HG02642 (cell line): ENCODE results near the gene PTPRJ.

Experiments used
- ATAC-seq: cut with Tn5 transposase; IDR thresholded peaks from one replicate; pipeline ENCODE4 v1.9.1; 2021; ENCODE audit warnings: mild to moderate bottlenecking; ENCODE audit not compliant: unreplicated experiment, poor library complexity

The PTPRJ gene

GRCh38 chr11:47967577-47968525, 12.5 kb upstream of the PTPRJ start:
- ATAC-seq, result no peak

- ATAC-seq, result no peak
Observed at GRCh38 chr11:47969401-47969800, 11.0 kb upstream of the PTPRJ start.

- no peak for ATAC-seq
Observed at GRCh38 chr11:47971501-47971900, 8.9 kb upstream of the PTPRJ start.

- ATAC-seq, result no peak
Observed at GRCh38 chr11:47973173-47973572, 7.2 kb upstream of the PTPRJ start.

- no peak for ATAC-seq
Observed at GRCh38 chr11:47976931-47977330, 3.4 kb upstream of the PTPRJ start.

GRCh38 chr11:47977623-47978022, 2.7 kb upstream of the PTPRJ start:
- ATAC-seq, result no peak

GRCh38 chr11:47979378-47980087, 826 bp upstream of the PTPRJ start:
- ATAC-seq, result no peak

- peak; percentile 56 for ATAC-seq
Observed at GRCh38 chr11:47980907-47981621, 705 bp downstream of the PTPRJ start.

GRCh38 chr11:47981667-47982404, 1.5 kb downstream of the PTPRJ start:
- ATAC-seq, result no peak

- no peak for ATAC-seq
Observed at GRCh38 chr11:47982616-47983015, 2.3 kb downstream of the PTPRJ start.

- no peak for ATAC-seq
Observed at GRCh38 chr11:47983464-47984397, 3.4 kb downstream of the PTPRJ start.

- ATAC-seq, result no peak
Observed at GRCh38 chr11:47986219-47986618, 5.9 kb downstream of the PTPRJ start.

- no peak for ATAC-seq
Observed at GRCh38 chr11:47986742-47987141, 6.4 kb downstream of the PTPRJ start.

GRCh38 chr11:47987310-47987709, 7.0 kb downstream of the PTPRJ start:
- ATAC-seq, result no peak

GRCh38 chr11:47987781-47988180, 7.4 kb downstream of the PTPRJ start:
- ATAC-seq, result no peak

- ATAC-seq, result no peak
Observed at GRCh38 chr11:47989779-47990178, 9.4 kb downstream of the PTPRJ start.

GRCh38 chr11:47991266-47991830, 11.0 kb downstream of the PTPRJ start:
- no peak for ATAC-seq

- ATAC-seq, result no peak
Observed at GRCh38 chr11:47991894-47992293, 11.5 kb downstream of the PTPRJ start.
